Activated CD8-positive, alpha-beta T cell treated with anti-CD3 and anti-CD28 coated beads for 36 hours (primary cell): ENCODE data around the gene STIP1. TPM values are rescaled to one million over a fixed set of nuclear protein-coding genes. Genes with fewer than 3 reads are reported as not detected.
A peak's percentile ranks its signal among the peaks of the same experiment; 100 is the strongest.
"Not testable (repeated sequence)": the region's sequence is repeated elsewhere in the genome, so short reads cannot be mapped to it uniquely, and the experiment has no call there.

Experiments used
- ATAC-seq: fragments of 200-7000 bp; cut with Tn5 transposase; one replicate; pipeline ENCODE4 v1.10.0; 2021; ENCODE audit warnings: mild to moderate bottlenecking, moderate library complexity
- CTCF ChIA-PET: fragments of 350-600 bp; sonication (Branson Sonifier 250); formaldehyde crosslinking; loops from one replicate; lab custom pipeline; 2021; ENCODE audit warnings: antibody characterized with exemption; lab: Charles Lee
- POLR2A ChIA-PET: fragments of 350-600 bp; sonication (Branson Sonifier 250); formaldehyde crosslinking; loops from one replicate; lab custom pipeline; 2021; ENCODE audit warnings: antibody characterized with exemption; lab: Charles Lee
- DNase-seq: peaks from one replicate; pipeline ENCODE4 v3.0.0-alpha.2; 2020
- H3K27ac Mint-ChIP-seq: one replicate; pipeline ENCODE4 v1.8.0; 2021; ENCODE audit warnings: mild to moderate bottlenecking, mixed read lengths
- H3K27me3 Mint-ChIP-seq: one replicate; pipeline ENCODE4 v1.8.0; 2021; ENCODE audit warnings: mixed read lengths
- H3K36me3 Mint-ChIP-seq: one replicate; pipeline ENCODE4 v1.8.0; 2021; ENCODE audit warnings: low read depth, mixed read lengths
- H3K4me1 Mint-ChIP-seq: one replicate; pipeline ENCODE4 v1.8.0; 2021; ENCODE audit warnings: low read depth, mixed read lengths
- H3K4me3 Mint-ChIP-seq: one replicate; pipeline ENCODE4 v1.8.0; 2021; ENCODE audit warnings: mild to moderate bottlenecking, moderate library complexity, mixed read lengths
- H3K9me3 Mint-ChIP-seq: one replicate; pipeline ENCODE4 v1.8.0; 2021; ENCODE audit warnings: mixed read lengths
- CTCF ChIP-seq: fragments of 200-600 bp; IDR thresholded peaks from one replicate; pipeline ENCODE4 v1.8.0; 2022; ENCODE audit warnings: antibody characterized with exemption, mild to moderate bottlenecking
- intact Hi-C: fragments of 100-400 bp; cut with micrococcal nuclease; formaldehyde crosslinking; loops from one replicate; pipeline ENCODE4 v1.10.0; 2022
- total RNA-seq, 2 experiments: library from RNA; stranded (reverse); gene quantifications; one replicate each; pipeline ENCODE4 v1.2.3, GENCODE V29; 2021

Gene STIP1
- total RNA-seq, 2 experiments from 2014 or later, result 396 to 416 TPM

- DNase-seq (no peak), ATAC-seq (no peak)
- peaks cover 6% of the 10 kb centered on the region for H3K36me3 Mint-ChIP-seq
- ChIA-PET CTCF (no interaction called here), POLR2A (no interaction called here)
- H3K4me3 Mint-ChIP-seq, result no peak overlapping the region
- H3K27me3 Mint-ChIP-seq, result no peaks in the 10 kb centered on the region
- H3K9me3 Mint-ChIP-seq, result no peaks in the 10 kb centered on the region
- H3K4me1 Mint-ChIP-seq, result peaks cover 4% of the 10 kb centered on the region
- no peak for TF ChIP-seq CTCF
- no peak overlapping the region for H3K27ac Mint-ChIP-seq
- intact Hi-C loops, result no loop called here
Observed at GRCh38 chr11:64157631-64158394, 28.2 kb upstream of the STIP1 start.

- DNase-seq, result no peak
- Mint-ChIP-seq H3K36me3 (peaks cover 11% of the 10 kb centered on the region), H3K4me1 (peaks cover 10% of the 10 kb centered on the region), H3K27me3 (no peaks in the 10 kb centered on the region), H3K27ac (no peak overlapping the region), H3K9me3 (no peaks in the 10 kb centered on the region), H3K4me3 (no peak overlapping the region)
- ChIA-PET POLR2A (no interaction called here), CTCF (no interaction called here)
- no peak for TF ChIP-seq CTCF
- ATAC-seq, result no peak
- intact Hi-C loops, result no loop called here
Observed at GRCh38 chr11:64161037-64161436, 24.9 kb upstream of the STIP1 start.

GRCh38 chr11:64162769-64163168 lies 23.2 kb upstream of the STIP1 start:
- peaks cover 15% of the 10 kb centered on the region for H3K4me1 Mint-ChIP-seq
- DNase-seq, H3K4me3 Mint-ChIP-seq, ATAC-seq, H3K27me3 Mint-ChIP-seq, intact Hi-C loops, H3K27ac Mint-ChIP-seq, H3K9me3 Mint-ChIP-seq: not testable (repeated sequence)
- POLR2A ChIA-PET, result interaction anchor here (1.5 kb wide), 1 partner anchor 22 kb away, joined by 6 read pairs; no protein-coding TSS in a partner anchor
- CTCF ChIA-PET, result interaction anchor here (2.8 to 5.4 kb wide), 2 partner anchors 10 to 162 kb away, joined by 11 to 21 read pairs; no protein-coding TSS in a partner anchor
- peaks cover 11% of the 10 kb centered on the region for H3K36me3 Mint-ChIP-seq

GRCh38 chr11:64163951-64164350 lies 22.0 kb upstream of the STIP1 start:
- CTCF ChIA-PET, result interaction anchor here (1.7 to 5.4 kb wide), 3 partner anchors 11 to 163 kb away, joined by 9 to 21 read pairs (median 11); no protein-coding TSS in a partner anchor
- DNase-seq, result no peak
- TF ChIP-seq CTCF, result no peak
- Mint-ChIP-seq H3K27ac (no peak overlapping the region), H3K4me1 (peaks cover 15% of the 10 kb centered on the region), H3K4me3 (peak overlapping the region; percentile 16), H3K27me3 (no peaks in the 10 kb centered on the region), H3K9me3 (no peaks in the 10 kb centered on the region), H3K36me3 (peaks cover 11% of the 10 kb centered on the region)
- intact Hi-C loops, result no loop called here
- POLR2A ChIA-PET, result interaction anchor here (0.7 to 1.7 kb wide), 5 partner anchors 21 to 390 kb away, joined by 3 to 6 read pairs (median 3); partner anchors contain the start of gene STIP1
- ATAC-seq, result no peak

GRCh38 chr11:64164392-64165312 lies 21.3 kb upstream of the STIP1 start:
- Mint-ChIP-seq H3K27me3 (no peaks in the 10 kb centered on the region), H3K27ac (peak overlapping the region; percentile 80), H3K36me3 (peaks cover 11% of the 10 kb centered on the region), H3K4me1 (peaks cover 16% of the 10 kb centered on the region), H3K4me3 (peak overlapping the region; percentile 84), H3K9me3 (no peaks in the 10 kb centered on the region)
- no peak for TF ChIP-seq CTCF
- CTCF ChIA-PET, result interaction anchor here (1.7 to 5.4 kb wide), 3 partner anchors 12 to 164 kb away, joined by 9 to 21 read pairs (median 11); no protein-coding TSS in a partner anchor
- ATAC-seq (no peak), DNase-seq (no peak)
- intact Hi-C loops, result no loop called here
- POLR2A ChIA-PET, result interaction anchor here (0.8 to 3.0 kb wide), 9 partner anchors 9 to 391 kb away, joined by 3 to 25 read pairs (median 3); partner anchors contain the start of genes FERMT3 and STIP1
